22Rv1 (cell line): Measurements from ENCODE around the gene SKI.

ENCODE experiments used
- H3K27ac ChIP-seq: fragments of 450-650 bp; 2 replicates; pipeline ENCODE4 v1.5.1; 2017
- ZFX ChIP-seq: fragments of 450-650 bp; IDR thresholded peaks from 2 replicates; pipeline ENCODE4 v1.6.1; 2017; ENCODE audit warnings: antibody characterized with exemption, borderline replicate concordance
- TF ChIP-seq, protein P1 (sequence below): fragments of 450-650 bp; IDR thresholded peaks from 2 replicates; pipeline ENCODE4 v1.5.1; 2017; ENCODE audit warnings: mild to moderate bottlenecking

SKI gene

DNA sequence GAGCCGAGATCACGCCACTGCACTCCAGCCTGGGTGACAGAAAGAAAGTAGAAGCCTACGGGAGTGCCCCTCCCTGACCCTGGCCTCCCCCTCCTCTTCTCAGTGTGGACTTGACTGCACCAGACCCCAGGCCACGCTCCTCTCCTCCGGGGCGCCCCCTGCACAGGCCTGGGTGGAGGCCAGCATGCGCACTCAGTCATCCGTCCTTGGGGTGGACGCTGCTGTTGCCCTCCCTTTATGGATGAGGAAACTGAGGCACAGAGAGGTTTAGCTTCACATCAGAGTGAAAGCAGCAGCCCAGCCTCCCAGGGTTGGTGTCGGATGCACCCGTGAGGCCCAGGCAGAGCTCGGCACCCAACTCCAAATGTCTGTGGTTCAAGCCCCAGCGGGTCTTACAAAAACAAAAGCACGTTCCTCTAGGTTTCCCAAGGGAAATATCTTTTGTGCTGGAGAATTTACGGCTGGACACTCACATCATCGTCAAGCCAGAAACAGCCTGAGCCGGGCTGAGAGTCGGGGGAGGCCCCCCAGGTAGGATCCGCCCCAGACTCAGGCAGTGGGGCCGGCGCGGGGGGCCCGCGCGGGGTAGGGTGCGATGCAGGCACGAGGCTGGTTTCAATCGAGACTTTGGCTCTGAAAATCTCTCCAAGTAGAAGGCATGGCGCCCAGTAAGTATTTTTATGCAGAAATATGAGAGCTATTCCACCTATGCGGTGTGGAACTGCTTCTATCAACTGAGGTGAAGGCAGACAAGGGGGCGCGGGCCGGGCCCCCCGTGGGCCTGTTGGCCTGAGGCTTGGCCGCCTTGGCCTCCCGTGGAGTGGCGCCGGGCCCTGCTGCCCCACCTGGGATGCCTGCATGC is 126.6 kb downstream of the SKI start:
- TF ChIP-seq, protein P1, sequence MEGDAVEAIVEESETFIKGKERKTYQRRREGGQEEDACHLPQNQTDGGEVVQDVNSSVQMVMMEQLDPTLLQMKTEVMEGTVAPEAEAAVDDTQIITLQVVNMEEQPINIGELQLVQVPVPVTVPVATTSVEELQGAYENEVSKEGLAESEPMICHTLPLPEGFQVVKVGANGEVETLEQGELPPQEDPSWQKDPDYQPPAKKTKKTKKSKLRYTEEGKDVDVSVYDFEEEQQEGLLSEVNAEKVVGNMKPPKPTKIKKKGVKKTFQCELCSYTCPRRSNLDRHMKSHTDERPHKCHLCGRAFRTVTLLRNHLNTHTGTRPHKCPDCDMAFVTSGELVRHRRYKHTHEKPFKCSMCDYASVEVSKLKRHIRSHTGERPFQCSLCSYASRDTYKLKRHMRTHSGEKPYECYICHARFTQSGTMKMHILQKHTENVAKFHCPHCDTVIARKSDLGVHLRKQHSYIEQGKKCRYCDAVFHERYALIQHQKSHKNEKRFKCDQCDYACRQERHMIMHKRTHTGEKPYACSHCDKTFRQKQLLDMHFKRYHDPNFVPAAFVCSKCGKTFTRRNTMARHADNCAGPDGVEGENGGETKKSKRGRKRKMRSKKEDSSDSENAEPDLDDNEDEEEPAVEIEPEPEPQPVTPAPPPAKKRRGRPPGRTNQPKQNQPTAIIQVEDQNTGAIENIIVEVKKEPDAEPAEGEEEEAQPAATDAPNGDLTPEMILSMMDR = no peak
- TF ChIP-seq ZFX = no peak

DNA sequence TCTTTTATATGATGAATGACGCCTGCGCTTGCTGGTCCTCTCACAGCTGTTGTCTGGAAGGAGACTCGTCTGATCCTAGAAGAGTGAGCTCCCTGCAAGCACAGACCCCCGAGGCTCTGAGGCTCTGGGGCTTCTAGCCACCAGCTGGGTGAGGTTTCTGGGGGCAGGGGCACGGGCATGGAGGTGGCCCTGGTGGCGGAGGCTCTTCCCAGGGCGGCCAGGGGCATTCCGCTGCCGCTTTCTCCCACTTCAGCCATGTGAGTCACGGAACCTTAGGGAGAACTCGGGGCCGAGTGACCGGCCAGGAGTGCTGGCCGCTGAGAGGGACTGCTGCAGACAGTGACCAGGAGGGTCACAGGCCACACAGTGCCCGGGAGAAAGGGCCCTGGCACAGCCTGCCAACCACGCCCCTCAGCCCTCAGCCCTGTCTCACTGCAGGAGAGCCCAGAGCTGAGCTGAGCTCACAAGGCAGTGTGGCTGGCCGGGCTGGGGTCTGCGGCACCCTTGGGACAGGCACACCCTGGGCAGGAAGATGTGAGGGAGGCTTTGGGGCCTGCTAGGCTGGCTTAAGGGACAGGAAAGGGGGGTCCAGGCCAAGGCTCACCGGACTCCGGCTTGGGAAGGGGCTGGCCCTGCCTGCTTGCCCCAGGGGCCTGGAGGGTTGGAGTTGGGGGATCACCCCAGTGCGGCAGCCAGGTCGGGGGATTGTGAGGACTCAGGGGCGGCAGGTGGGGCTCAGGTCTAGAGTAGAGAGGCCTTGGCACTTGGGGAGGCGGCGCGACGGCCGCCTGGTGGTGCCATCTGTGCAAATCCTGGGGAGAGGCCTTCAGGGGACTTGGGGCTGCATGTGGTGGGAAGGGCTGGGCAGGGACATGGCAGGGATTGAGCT is 127.5 kb downstream of the SKI start:
- TF ChIP-seq ZFX = no peak
- TF ChIP-seq, protein P1 = no peak
- no peak overlapping the region for H3K27ac ChIP-seq

More for the DNA sequence above, 126.6 kb downstream of the SKI start:
- H3K27ac ChIP-seq = no peak overlapping the region

DNA sequence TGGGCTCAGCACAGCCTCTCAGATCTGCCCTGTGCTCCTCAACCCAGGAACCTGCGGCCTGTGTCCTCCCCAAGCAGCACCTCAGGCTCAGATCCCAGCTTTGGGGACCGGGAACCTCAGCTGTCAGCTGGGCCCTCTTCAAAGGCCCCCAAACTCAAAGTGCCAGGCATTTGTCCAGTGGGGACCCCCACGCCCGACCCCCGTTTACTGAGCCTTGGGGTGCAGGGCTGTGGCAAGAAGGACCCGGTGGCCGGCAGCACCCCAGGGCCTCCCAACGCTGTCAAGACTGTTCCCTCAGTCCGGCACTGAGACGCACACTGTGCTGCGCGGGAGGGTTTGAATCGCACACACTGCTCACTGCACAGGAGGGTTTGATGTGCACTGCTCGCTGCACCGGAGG is 128.3 kb downstream of the SKI start:
- TF ChIP-seq ZFX = no peak
- TF ChIP-seq, protein P1 = no peak
- H3K27ac ChIP-seq = no peak overlapping the region

DNA sequence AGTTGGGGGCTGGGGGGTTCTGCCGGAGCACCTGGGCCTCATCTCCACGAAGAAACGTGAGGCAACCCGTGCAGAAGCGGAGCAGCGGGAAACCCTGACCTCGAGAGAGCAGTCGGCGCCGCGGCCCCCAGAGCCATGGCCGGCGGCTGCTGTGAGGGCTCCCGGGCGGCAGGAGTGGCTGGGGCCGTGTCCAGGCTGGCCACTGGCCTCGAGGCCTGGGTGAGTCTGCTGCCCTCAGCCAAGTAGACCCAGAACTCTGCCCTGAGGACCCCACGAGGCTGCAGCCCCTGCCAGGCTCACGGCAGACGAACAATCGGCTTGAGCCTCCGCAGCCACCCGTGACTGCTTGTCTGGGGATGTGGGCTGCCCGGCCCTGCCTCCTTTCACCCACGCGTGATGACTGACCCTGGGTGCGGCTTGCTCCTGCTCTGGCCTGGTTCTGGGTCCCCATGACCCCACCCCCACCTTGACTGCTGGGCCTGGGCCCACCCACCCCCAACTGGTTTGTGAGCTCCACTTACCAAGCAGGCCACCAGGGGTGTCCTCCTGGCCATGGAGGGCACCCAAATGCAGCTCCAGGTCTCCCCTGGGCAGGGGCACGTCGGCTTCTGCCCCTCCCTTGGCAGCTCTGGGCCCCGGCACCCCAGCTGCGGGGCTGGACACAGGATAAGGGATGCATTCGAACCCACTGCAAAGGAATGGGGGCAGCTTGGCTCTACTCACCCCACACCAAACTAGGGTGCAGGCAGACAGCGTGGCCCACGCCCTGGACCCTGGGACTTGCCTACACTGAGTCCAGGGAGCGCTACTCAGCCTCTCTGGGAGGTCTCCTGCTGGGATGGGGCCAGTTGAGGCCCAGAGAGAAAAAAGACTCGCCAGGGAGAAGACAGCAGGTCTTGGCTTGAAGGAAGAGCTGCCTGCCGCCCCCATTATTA is 129.1 kb downstream of the SKI start:
- H3K27ac ChIP-seq = no peak overlapping the region
- no peak for TF ChIP-seq ZFX
- TF ChIP-seq, protein P1 = no peak

DNA sequence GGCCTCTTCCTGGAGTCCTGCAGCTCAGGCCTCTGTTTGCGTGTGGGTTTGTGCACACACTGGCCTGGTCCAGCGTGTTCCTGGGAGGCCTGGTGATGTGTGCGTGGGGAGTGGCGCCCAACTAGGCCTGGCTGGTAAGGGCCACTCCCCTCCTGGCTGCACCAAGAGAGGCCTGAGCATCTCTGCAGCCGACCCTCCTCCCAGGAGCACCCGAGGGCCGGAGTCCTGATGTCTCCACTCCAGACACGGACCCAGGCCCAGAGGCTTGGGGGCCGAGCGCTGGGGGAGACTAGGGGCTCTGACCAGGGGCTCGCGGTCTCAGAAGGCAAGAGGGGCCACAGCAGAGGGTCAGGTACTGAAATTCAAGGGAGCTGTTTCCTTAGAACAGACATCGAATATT is 130.0 kb downstream of the SKI start:
- TF ChIP-seq, protein P1 = no peak
- no peak for TF ChIP-seq ZFX
- no peak overlapping the region for H3K27ac ChIP-seq

DNA sequence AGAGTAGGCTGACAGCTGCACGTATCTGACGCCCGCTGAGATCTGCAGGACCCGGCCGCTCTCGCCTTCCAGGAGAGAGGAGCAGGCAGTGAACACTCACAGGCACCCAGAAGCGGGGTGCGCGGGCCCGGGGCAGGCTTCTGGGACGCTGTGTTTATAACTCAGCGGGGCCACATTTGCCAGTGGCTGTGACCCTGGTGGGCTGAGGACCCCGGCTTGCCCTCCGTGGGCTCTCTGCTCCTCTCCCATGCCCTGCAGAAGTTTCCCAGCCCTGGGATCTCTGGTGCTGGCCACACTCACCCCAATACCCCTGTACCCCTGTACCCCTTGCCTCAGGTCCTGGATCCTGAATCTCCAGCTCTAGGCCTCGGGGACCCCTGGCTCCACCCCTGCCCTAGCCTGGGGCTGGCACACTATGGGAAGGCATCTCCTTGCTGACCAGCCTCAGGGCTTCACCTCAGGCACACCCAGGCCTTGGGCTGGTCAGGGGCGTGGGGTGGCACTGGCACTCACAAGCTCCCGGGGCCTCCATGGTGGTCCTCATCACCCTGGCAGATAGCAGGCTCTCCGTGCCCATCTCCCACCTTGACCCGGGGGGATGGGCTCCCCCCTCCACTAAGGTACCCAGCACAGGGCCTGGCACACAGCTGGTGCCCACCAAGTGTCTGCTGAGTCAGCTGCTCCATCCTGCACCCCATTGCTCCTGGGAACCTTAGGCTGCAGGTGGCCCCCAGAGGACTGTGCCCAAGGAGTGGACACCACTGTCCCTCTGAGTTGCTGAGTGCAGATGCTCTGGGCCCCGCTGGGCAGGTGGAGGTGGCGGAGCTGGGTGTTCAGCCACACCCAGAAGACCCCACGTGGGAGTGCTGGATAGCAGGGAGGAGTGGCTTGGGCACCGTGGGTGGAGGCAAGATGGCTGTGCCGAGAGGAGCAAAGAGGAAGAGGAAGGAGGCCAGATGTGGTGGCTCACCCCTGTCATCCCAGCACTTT is 130.8 kb downstream of the SKI start:
- no peak overlapping the region for H3K27ac ChIP-seq
- no peak for TF ChIP-seq ZFX
- TF ChIP-seq, protein P1 = no peak
